ENCODE data around the gene PIWIL1.

- TF ChIP-seq HEYL (CRISPR knock-in tag; IDR thresholded peaks at IDR 0.05), result no peak
- no peak for TF ChIP-seq CTCF (IDR thresholded peaks at IDR 0.05)
- TF ChIP-seq ELK1 (IDR thresholded peaks at IDR 0.05; ENCODE audit: low read depth, low read length), result no peak
- no peak for TF ChIP-seq USF2 (IDR thresholded peaks at IDR 0.05)
- TF ChIP-seq POLR2A (IDR thresholded peaks at IDR 0.05; ENCODE audit: low read length), result no peak
- no peak for TF ChIP-seq REST (IDR thresholded peaks at IDR 0.05)
- TF ChIP-seq ESRRA (IDR thresholded peaks at IDR 0.05; ENCODE audit: borderline replicate concordance, low read length), result no peak
- no peak for TF ChIP-seq JUN (IDR thresholded peaks at IDR 0.05)
- no peak for TF ChIP-seq MAFK (IDR thresholded peaks at IDR 0.05; ENCODE audit: partially characterized antibody)
- TF ChIP-seq HDAC2 (IDR thresholded peaks at IDR 0.05), result no peak
These were observed 19.6 kb downstream of the PIWIL1 start for GRCh38 chr12:130357241-130357640.
